ENCODE results near the gene MCC.

DNA sequence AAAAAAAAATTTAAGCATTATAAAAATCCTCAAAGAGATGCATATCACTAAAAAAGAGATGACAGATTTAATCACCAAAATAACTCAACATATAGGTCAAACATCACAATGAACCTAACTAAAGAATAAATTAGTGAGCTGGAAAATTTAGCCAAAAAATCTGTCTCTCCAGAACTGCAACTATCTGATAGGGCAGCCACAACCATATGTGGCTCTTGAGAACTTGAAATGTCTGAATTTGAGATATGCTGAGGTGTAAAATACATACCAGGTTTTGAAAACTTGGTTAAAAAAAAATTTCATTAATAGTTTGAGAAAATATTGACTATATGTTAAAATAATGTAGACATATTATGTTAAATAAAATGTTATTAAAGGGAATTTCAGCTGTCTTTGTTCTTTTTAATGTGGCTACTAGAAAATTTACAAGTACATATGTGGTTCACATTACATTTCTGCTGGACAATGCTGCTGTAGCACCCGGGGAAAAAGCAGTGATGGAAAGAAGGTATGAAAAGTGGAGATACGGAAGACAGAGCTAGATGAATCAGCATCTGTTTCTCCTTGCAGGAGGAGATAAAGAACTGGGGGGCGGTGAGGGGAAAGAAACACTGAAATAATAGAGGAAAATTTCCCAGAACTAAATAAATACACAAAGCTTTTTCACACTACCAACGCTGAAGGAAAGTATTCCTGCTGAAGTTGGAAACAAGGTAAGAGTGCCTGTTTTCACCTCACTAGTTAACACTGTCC lies 445.6 kb downstream of the MCC start:
- TF ChIP-seq POLR2A (IDR thresholded peaks at IDR 0.05) (no peak), POLR2AphosphoS5 (IDR thresholded peaks at IDR 0.05; ENCODE audit: insufficient read depth in 1 of 2, low read depth in 1 of 2) (no peak)
- TF ChIP-seq, protein P1, sequence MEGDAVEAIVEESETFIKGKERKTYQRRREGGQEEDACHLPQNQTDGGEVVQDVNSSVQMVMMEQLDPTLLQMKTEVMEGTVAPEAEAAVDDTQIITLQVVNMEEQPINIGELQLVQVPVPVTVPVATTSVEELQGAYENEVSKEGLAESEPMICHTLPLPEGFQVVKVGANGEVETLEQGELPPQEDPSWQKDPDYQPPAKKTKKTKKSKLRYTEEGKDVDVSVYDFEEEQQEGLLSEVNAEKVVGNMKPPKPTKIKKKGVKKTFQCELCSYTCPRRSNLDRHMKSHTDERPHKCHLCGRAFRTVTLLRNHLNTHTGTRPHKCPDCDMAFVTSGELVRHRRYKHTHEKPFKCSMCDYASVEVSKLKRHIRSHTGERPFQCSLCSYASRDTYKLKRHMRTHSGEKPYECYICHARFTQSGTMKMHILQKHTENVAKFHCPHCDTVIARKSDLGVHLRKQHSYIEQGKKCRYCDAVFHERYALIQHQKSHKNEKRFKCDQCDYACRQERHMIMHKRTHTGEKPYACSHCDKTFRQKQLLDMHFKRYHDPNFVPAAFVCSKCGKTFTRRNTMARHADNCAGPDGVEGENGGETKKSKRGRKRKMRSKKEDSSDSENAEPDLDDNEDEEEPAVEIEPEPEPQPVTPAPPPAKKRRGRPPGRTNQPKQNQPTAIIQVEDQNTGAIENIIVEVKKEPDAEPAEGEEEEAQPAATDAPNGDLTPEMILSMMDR (IDR thresholded peaks at IDR 0.05) = no peak
